ENCODE measurements around the gene SUGCT. TPM values are rescaled to one million over a fixed set of nuclear protein-coding genes. Genes with fewer than 3 reads are reported as not detected.

SUGCT gene
- polyA plus RNA-seq, 1 of the 3 experiments (the other 2 are of a cell fraction) = 53.7 TPM

DNA sequence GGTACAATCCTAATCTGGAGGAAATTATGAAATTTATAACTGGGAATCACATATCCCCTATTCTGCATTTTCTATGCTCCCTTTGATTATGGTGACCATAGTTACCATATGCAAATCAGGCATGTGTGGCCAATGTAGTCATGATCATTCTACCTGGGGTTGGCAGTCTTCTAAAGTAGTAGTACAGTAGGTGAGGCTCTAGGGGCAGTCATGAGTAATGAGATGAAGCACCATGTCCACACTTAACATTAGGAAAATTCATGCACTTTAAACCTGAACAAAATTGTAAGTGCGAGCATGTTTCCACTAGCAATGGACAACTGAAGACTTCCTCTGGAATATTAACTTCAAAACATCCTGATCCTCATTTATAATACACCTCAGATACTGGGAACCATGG lies 545.9 kb downstream of the SUGCT start:
- ChIA-PET CTCF (interaction anchor here (0.9 to 2.2 kb wide), 4 partner anchors 13 to 62 kb away, joined by 3 to 7 read pairs (median 5); no protein-coding TSS in a partner anchor), POLR2A (no interaction called here)
- peaks cover 3 to 17% of the 10 kb centered on the region in 2 experiments for H3K36me3 ChIP-seq (replicated peaks in 1 of 2; ENCODE audit: control insufficient read depth in 1 of 2, insufficient read depth in 2 of 2, low read length in 1 of 2)
- H3K79me2 ChIP-seq (ENCODE audit: insufficient read depth) = peaks cover 28% of the 10 kb centered on the region; the same call in 1 of the 2 replicates
- peaks cover 0 to 3% of the 10 kb centered on the region in 2 experiments; a peak in 2 of 4 replicates for H3K4me1 ChIP-seq (ENCODE audit: control insufficient read depth in 1 of 2, insufficient read depth in 2 of 2, low read depth in 1 of 2, low read length in 1 of 2)
- H3K9me2 ChIP-seq = no peaks in the 10 kb centered on the region
- no peak overlapping the region for H2AFZ ChIP-seq (ENCODE audit: low read depth)
- H3K9ac ChIP-seq = no peak overlapping the region
- TF ChIP-seq RFX5 (IDR thresholded peaks at IDR 0.05; ENCODE audit: low read length) (no peak), RCOR1 (IDR thresholded peaks at IDR 0.05; ENCODE audit: low read length) (no peak), RAD21 (IDR thresholded peaks at IDR 0.05; ENCODE audit: low read length) (peak; percentile 62), FOSL2 (IDR thresholded peaks at IDR 0.05; ENCODE audit: borderline replicate concordance, low read depth) (no peak), SMC3 (IDR thresholded peaks at IDR 0.05; ENCODE audit: low read depth, low read length) (peak; percentile 33; the same call in 1 of the 2 replicates)
- TF ChIP-seq, protein P1, sequence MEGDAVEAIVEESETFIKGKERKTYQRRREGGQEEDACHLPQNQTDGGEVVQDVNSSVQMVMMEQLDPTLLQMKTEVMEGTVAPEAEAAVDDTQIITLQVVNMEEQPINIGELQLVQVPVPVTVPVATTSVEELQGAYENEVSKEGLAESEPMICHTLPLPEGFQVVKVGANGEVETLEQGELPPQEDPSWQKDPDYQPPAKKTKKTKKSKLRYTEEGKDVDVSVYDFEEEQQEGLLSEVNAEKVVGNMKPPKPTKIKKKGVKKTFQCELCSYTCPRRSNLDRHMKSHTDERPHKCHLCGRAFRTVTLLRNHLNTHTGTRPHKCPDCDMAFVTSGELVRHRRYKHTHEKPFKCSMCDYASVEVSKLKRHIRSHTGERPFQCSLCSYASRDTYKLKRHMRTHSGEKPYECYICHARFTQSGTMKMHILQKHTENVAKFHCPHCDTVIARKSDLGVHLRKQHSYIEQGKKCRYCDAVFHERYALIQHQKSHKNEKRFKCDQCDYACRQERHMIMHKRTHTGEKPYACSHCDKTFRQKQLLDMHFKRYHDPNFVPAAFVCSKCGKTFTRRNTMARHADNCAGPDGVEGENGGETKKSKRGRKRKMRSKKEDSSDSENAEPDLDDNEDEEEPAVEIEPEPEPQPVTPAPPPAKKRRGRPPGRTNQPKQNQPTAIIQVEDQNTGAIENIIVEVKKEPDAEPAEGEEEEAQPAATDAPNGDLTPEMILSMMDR (IDR thresholded peaks at IDR 0.05) = peak; percentile 69
- TF ChIP-seq, protein P2, sequence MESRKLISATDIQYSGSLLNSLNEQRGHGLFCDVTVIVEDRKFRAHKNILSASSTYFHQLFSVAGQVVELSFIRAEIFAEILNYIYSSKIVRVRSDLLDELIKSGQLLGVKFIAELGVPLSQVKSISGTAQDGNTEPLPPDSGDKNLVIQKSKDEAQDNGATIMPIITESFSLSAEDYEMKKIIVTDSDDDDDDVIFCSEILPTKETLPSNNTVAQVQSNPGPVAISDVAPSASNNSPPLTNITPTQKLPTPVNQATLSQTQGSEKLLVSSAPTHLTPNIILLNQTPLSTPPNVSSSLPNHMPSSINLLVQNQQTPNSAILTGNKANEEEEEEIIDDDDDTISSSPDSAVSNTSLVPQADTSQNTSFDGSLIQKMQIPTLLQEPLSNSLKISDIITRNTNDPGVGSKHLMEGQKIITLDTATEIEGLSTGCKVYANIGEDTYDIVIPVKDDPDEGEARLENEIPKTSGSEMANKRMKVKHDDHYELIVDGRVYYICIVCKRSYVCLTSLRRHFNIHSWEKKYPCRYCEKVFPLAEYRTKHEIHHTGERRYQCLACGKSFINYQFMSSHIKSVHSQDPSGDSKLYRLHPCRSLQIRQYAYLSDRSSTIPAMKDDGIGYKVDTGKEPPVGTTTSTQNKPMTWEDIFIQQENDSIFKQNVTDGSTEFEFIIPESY (IDR thresholded peaks at IDR 0.05; ENCODE audit: borderline replicate concordance, low read depth) = no peak
- H3K4me3 ChIP-seq (ENCODE audit: low read depth in 2 of 2, low read length in 1 of 2) = no peak overlapping the region
- H3F3A ChIP-seq (replicated peaks; ENCODE audit: insufficient read depth) = peaks cover 6% of the 10 kb centered on the region
- H3K4me2 ChIP-seq = no peak overlapping the region
- H3K27me3 ChIP-seq (ENCODE audit: insufficient read depth) = no peaks in the 10 kb centered on the region
- WGBS (ENCODE audit: low lambda C conversion rate) = 96% methylated on average over 1 of the region's 1 CpG
- no peaks in the 10 kb centered on the region for H3K9me3 ChIP-seq
- no peaks in the 10 kb centered on the region for H4K20me1 ChIP-seq (ENCODE audit: insufficient read depth)
- peak; percentile 42 for DNase-seq
- H3K27ac ChIP-seq (ENCODE audit: low read depth in 2 of 2, low read length in 1 of 2) = no peak overlapping the region

DNA sequence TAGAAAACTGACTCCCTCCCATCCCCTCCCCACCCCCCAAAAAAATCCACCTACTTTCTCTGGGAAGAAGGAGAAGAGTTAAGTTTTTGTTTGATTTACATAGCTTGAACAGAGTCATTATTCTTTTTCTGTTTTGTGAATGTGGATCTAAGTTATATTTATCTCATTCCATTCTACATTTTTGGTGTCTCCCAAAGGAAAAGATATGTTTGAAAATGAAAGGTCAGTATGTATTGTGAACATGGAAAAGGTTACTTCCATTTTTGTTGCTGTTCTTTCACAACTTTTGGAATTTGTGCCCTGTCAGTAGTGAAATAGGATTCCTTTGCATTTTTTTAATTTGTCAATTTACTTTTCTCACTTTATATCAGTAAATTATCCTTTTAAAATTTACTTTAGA lies 547.9 kb downstream of the SUGCT start:
- CTCF ChIA-PET = interaction anchor here (1.3 to 1.9 kb wide), 4 partner anchors 8 to 78 kb away, joined by 4 to 8 read pairs (median 4); no protein-coding TSS in a partner anchor
- DNase-seq = no peak
- no peak overlapping the region for H3K4me3 ChIP-seq (ENCODE audit: low read depth in 2 of 2, low read length in 1 of 2)

More for the DNA sequence above, 547.9 kb downstream of the SUGCT start:
- Histone ChIP-seq H3K36me3 (replicated peaks in 1 of 2; ENCODE audit: control insufficient read depth in 1 of 2, insufficient read depth in 2 of 2, low read length in 1 of 2) (peaks cover 3 to 22% of the 10 kb centered on the region in 2 experiments), H3K27me3 (ENCODE audit: insufficient read depth) (no peaks in the 10 kb centered on the region), H3K27ac (ENCODE audit: low read depth in 2 of 2, low read length in 1 of 2) (peak overlapping the region; percentile 13 to 67; a peak in 3 of 4 replicates), H3F3A (replicated peaks; ENCODE audit: insufficient read depth) (peaks cover 6% of the 10 kb centered on the region), H3K9me2 (no peaks in the 10 kb centered on the region), H3K9me3 (no peaks in the 10 kb centered on the region), H4K20me1 (ENCODE audit: insufficient read depth) (no peaks in the 10 kb centered on the region), H3K79me2 (ENCODE audit: insufficient read depth) (peaks cover 40% of the 10 kb centered on the region; the same call in 1 of the 2 replicates), H3K4me1 (ENCODE audit: control insufficient read depth in 1 of 2, insufficient read depth in 2 of 2, low read depth in 1 of 2, low read length in 1 of 2) (peaks cover 0 to 3% of the 10 kb centered on the region in 2 experiments; a peak in 2 of 4 replicates), H3K9ac (no peak overlapping the region), H3K4me2 (no peak overlapping the region), H2AFZ (ENCODE audit: low read depth) (no peak overlapping the region)
- TF ChIP-seq RFX5 (IDR thresholded peaks at IDR 0.05; ENCODE audit: low read length) = no peak
- TF ChIP-seq EP300 (IDR thresholded peaks at IDR 0.05; ENCODE audit: borderline replicate concordance in 1 of 2, low read depth in 1 of 2, low read length in 1 of 2) = 0 out of 4 replicates have a peak, but pooled peaks of 1 of the 2 experiments have one; percentile 15
- POLR2A ChIA-PET = no interaction called here

All from SK-N-SH (cell line).